NCI-H345 (cell line): ENCODE data around the gene C1QTNF2.

Experiments
- DNase-seq: peaks from one replicate; lab custom pipeline; 2025; lab: John Stamatoyannopoulos, UW

The C1QTNF2 gene, protein sequence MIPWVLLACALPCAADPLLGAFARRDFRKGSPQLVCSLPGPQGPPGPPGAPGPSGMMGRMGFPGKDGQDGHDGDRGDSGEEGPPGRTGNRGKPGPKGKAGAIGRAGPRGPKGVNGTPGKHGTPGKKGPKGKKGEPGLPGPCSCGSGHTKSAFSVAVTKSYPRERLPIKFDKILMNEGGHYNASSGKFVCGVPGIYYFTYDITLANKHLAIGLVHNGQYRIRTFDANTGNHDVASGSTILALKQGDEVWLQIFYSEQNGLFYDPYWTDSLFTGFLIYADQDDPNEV

GRCh38 chr5:160369990-160370712 is at the start of gene C1QTNF2:
TSS of gene C1QTNF2 (minus strand) at chr5:160370626. CDS start at chr5:160355011, 15,615 bp downstream.
- peak; percentile 50 for DNase-seq

DNA sequence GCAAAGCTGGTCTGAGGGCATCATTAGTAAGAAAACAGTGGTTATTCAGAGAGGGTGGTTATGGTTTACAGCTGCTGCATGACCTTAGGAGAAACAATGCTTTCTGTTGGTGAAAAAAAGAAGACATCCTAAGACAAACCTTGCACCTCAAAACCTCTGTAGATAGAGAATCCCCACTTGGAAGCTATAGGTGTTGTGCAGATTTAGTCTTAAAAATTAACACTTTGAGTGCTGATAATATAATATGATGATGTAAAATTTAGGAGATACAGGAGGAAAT is 49.8 kb upstream of the C1QTNF2 start:
- DNase-seq, result no peak

DNA sequence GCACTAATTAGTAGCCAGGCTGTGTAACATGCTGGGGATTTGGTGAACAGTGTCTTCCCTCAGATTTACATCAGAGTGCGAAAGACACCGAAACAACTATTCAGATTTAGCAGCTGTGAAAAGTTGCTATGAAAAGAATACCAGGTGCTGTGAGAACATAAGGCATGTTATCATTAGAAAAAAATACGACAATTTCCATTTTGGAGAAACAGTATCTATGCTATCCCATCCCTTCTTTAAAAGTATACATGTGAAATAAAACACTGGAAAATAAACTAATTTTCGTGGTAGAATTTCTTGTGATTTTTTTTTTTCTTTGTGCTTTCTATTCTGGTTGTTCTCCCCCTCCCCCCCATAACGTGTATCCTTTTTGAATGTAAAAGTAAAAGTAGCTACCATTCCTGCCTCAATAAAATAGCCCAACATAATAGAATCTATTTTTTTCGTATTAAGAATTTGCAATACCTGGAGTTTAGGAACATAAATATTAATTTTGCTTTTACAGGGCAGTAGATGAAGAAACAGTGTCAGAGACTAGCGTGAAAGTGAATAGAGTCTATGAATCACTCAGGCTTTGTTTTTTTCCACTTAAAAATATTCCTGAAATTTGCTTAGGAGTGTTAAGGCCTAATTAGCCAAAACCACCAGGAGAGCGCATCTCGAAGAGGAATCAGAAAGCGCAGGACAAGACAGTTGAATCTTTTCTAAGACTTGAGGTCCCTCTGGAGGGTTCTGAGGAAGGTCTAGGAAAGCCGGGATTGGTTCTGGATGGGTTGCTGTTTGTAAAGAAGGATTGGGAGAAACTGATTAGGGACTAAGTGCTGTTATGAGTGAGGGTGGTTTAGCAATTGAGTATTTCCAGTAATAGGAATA is 49.3 kb upstream of the C1QTNF2 start:
- no peak for DNase-seq

DNA sequence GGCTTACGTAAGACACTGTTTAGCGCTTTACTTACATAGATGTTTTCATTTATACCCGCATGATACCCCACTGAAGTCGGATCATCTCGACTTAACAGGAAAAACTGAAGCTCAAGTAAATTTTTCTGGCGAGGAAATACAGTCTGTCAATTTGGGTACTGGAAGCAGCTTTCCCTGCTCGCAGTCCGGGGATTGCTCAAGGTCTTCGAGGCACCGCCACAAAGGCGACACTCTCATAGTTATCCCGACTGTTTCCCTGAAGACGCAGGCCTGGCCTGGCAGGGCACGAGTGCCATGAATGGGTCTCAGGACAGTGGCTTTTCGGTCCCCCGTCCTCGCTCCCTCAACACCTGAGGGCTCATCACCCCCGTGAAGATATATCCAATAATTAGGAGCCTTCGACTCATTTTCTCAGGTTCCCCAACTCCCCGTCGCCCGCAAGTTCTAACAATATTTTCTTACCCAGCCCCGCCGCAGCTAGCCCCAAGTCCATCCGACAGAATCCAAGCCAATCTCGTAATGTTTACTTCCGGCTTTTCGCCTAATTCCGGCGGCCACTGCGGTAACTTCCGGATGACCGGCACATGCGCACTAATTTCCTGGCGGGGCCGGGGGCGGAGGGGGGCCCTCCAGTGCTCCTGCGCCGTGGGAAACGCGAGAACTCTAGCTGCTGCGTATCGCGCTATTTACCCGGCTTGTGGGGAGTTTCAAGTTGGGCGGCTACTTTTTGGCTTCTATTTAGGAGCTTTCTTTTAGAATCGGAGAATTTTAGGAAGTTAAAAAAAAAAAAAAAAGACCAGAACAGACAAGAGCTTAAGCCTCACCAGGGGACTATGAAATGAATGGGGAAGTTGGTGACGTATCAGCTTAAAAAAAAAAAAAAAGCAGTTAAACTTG is 48.4 kb upstream of the C1QTNF2 start, which contains the start of gene SLU7:
Gene SLU7, minus strand, starts transcription at position 521 of the 897 bp plus-strand sequence. CDS start 3,787 bp downstream, outside the sequence.
- peak; percentile 95 for DNase-seq

DNA sequence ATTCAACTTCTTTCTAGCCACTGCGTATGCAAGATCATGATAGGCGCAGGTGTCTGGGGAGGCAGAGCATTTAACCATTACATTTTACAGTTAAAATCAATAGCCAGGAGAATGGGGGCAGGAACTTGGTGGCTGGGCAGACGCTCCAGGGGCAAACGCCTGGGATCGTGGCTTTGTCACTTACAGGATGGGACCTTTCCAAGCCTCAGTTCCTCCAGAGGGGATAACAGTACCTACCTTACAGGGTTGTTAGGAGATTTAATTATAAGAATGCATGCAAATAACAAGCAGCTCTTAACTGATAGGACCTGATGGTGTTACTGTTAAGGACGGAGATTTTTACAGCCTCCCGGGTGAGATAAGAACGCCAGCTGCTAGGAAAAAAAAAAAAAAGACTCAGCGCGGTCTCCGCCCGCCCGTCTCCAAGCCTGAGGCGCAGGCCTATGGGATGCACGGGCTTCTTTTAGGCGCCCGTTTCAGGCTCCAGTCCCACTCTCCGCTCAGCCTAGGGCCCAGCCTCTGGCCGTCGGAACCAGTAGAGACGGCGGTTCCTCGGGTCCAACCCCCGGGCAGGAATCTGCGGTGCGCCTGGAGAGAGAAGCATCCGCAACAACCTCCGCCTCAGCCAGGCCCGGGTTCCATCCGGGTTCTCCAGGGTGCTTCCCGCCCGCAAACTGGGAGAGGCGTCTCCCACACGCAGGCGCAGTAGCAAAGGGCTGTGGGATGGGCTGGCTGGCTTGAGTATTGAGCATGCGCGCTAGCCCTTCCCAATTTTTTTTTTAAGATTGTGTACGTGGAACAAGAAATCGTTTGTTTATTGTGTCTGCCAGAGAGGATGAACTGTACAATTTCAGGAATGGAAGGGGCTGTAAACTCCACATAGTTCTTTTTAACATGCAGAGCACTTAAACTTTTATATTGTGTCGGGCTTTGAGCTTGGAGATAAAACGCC is 29.3 kb upstream of the C1QTNF2 start, which contains the start of gene FAM200C:
Gene FAM200C, minus strand, starts transcription at position 653 of the 952 bp plus-strand sequence. CDS start 4,564 bp downstream, outside the sequence.
- peak; percentile 94 for DNase-seq

GRCh38 chr5:160398806-160399205 is 28.4 kb upstream of the C1QTNF2 start:
- DNase-seq, result no peak

GRCh38 chr5:160397492-160397891 is 27.1 kb upstream of the C1QTNF2 start:
- no peak for DNase-seq

DNA sequence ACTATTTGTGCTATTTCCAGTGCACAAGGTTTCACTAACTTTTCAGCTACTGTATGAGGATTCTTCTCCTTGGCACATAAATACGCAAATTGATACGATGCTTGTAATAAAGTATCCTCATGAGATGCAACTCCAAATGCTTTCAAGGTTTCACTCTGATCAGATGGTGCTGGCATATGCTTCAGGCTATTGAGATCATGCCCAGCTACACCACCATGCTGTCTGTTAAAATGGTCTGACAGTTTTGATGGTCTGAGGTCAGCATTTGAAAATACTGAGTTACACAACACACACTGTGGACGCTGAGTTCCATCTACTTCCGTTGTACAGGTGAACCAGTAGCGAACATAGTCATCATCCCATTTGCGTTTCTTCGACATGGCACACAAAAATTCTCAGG is 24.7 kb upstream of the C1QTNF2 start:
- no peak for DNase-seq

DNA sequence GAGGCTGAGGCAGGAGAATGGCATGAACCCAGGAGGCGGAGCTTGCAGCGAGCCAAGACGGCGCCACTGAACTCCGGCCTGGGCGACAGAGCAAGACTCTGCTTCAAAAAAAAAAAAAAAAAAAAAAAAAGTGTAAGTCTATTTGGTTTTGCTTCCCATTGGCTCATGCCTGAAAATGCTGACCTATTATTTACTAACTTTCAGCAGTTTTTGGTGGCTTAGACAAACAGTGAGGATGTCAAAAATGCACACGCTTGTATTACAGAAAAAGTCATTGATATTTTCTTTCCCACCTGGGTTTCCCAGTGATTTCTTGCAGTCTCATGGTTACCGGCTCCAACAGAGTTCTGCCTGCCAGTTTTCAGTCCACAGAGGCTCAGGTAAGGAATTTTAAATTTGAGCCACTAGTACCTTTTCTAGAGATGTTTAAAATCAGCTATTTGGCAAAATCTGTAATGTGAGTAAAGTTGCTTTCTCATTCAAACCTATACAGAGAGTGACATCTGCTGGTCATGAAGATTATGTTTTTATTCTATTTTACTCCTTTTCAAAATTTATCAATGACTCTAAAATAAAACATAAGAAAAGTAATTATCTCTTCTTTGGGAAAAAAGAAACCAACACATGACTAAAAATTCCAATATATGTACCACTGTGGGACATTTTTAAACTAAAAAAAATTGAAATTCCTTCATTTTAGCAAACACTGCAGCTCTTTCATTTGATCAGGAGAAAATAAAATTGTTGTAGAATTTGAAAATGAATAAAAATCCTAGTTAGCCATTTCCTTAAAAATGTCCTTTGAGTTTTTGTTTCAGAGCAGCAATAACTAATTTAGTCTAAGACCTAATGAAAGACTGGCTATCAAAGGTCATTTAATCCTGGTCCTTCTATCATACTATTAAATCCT is 20.6 kb upstream of the C1QTNF2 start:
- no peak for DNase-seq

- DNase-seq, result no peak
These were observed 17.0 kb upstream of the C1QTNF2 start for GRCh38 chr5:160387445-160387844.

DNA sequence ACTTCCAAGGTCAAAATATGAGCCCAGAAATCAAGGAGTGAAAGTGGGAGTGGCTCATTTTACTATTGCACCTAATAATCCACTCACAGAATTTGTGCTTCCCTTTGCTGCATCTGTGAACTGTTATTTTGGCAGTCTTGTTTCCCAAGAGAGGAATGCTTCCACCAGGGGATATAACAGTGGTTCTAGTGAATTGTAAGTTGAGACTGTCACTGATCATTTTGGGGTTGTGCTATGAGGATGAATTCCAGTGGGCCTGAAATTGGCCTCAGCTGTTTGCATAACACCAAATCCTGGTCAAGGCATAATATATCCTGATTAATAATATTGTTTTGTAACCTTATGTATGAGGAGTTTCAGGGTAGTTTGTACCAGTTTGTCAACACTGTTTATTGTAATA is 15.1 kb upstream of the C1QTNF2 start:
- no peak for DNase-seq

GRCh38 chr5:160384681-160385080 is 14.3 kb upstream of the C1QTNF2 start:
- DNase-seq, result no peak

- no peak for DNase-seq
These were observed 11.9 kb upstream of the C1QTNF2 start for GRCh38 chr5:160382346-160382745.

GRCh38 chr5:160380041-160380440 is 9.6 kb upstream of the C1QTNF2 start:
- no peak for DNase-seq

- no peak for DNase-seq
These were observed 9.1 kb upstream of the C1QTNF2 start for GRCh38 chr5:160379511-160379910.

- no peak for DNase-seq
These were observed 7.9 kb upstream of the C1QTNF2 start for GRCh38 chr5:160378330-160378729.

- no peak for DNase-seq
These were observed 7.2 kb upstream of the C1QTNF2 start for GRCh38 chr5:160377651-160378050.

DNA sequence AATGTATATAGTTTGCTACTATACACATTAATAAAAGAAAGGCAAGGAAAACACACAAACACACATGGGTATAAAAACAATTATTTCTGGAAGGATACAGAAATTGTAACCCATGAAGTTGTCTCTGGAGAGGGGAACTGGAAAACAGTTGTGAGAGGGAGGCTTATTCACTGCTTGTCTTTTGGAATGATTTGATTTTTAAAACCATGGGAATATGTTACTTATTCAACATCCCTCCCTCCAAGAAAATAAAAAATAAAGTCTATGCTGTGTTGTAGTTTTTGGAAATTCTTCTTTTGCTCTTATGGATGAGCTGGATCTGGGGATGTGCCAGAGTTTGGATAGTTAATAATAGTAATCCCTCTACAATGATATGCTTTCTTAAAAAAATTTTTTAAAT is 6.0 kb upstream of the C1QTNF2 start:
- DNase-seq, result no peak

GRCh38 chr5:160375701-160376100 is 5.3 kb upstream of the C1QTNF2 start:
- no peak for DNase-seq
